Stimulated activated CD4-positive, alpha-beta T cell treated with anti-CD3 and anti-CD28 coated beads, Interleukin-12 subunit alpha, Interleukin-12 subunit beta, amount 100 ng/mL, for 4 hours (primary cell): Measurements from ENCODE around the gene CALML5.

Experiments used
- DNase-seq: peaks from one replicate; pipeline ENCODE4 v3.0.0-alpha.2; 2020

Gene CALML5

DNA sequence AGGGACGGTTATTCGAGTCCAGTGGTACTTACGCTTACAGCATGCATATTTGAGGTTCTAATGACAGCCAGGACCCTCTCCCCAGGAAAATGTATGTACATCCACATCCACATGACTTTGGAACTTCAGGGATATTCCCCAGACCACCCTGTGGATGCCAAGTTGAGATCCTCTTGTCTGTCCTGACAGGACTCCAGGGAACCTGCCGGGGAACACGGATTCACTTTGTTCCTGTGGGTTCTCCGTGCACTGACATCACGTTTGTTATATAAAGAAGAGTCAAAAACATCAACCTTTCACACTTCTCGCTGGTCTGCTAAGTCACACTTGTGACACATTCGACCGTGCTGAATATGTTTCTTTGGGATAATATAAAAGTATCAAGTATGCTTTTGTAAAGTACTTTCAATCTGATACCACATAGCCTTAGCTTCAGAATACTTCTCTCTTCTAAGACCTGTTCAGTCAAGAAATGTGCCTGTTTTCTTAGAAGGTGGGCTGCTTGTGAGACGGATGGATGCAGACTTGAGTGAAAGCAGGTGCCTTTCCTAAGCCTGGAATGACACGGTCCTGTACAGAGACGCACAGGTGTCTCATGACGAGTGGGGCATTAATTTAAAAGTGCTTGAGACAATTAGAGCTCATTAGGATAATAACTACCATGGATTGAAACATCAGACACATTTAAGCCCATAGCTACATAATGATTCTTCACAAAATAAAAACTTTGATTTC, 38.7 kb downstream of the CALML5 start:
- DNase-seq, result no peak

DNA sequence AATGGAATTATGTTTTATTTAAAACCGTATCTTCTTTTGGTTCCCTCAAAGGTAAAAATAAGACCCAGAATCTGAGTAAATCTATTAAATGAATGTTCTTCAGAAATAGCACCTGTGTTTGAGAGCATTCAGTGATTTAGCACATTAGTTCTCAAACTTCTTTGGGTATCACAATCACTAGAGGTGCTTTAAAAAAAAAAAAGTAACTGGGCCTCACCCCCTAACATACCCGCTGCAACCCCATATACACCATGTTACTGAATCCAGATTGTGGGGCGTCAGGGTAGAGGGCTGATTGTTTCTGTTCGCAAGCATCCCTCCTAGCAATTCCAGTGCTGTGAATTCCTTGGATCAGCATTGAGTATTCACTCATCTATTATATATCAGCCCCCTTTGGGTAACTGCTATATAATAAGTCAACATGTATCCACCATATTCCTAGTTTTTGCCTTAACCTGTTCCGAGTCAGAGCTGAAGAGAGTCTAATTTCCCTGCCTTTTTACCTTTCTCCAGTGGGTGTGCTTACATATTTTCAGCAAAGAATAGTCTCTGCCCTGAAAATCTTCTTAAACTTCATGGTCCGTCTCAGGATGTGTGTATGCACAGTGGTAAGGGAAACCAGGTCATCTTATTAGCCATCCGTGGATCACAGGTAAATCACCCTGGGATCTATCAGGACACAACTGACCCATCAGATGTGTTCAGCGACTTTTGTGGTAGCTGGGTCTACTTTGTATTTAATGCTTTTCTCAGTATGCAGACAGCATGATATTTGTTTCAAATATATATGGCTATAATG, 40.2 kb downstream of the CALML5 start:
- no peak for DNase-seq

DNA sequence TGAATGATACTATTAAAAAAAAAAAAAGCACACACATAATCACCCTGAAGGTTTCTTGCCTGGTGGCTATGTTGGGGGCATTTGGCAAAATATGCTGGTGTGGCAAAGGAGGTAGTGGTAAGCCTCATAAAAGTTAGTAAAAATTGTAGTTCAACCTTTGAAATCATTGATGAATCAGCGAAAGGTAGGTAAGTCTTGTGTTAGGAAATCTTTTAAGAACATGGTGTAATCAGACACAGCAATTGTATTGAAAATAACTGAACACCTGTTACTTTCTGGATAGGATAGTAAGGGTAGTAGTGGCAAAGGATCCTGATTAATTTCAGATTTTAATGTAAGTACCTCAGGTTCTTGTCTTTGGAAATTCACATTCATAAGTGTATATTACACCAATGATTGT, 40.9 kb downstream of the CALML5 start:
- DNase-seq, result no peak

DNA sequence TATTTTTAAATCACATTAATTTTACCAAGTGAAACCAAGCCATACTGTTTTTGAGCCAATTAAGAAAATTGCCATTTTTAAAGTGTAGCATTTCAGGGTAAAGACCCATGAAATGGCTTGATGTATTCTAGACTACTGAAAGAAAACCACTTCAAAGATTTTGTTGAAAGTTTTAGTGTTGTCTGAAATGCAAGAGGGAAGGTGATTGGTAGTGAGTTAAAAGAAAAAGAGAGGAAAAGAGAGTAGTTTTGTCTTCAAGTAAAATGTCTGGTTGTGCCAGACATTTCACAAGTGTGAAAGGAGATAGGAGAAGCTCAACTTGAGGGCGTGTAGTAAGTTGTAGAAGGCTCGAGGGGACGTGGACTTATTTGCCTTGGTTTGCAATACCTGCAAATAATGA, 41.6 kb downstream of the CALML5 start:
- DNase-seq, result no peak

DNA sequence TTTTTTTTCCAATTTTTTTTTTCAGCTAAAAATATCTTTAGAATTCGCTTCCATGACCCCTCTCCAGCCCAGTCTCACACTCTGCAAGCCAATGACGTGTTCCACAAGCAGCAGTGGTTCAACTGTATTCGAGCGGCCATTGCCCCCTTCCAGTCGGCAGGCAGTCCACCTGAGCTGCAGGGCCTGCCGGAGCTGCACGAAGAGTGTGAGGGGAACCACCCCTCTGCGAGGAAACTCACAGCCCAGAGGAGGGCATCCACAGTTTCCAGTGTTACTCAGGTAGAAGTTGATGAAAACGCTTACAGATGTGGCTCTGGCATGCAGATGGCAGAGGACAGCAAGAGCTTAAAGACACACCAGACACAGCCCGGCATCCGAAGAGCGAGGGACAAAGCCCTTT, 42.8 kb downstream of the CALML5 start:
- no peak for DNase-seq

DNA sequence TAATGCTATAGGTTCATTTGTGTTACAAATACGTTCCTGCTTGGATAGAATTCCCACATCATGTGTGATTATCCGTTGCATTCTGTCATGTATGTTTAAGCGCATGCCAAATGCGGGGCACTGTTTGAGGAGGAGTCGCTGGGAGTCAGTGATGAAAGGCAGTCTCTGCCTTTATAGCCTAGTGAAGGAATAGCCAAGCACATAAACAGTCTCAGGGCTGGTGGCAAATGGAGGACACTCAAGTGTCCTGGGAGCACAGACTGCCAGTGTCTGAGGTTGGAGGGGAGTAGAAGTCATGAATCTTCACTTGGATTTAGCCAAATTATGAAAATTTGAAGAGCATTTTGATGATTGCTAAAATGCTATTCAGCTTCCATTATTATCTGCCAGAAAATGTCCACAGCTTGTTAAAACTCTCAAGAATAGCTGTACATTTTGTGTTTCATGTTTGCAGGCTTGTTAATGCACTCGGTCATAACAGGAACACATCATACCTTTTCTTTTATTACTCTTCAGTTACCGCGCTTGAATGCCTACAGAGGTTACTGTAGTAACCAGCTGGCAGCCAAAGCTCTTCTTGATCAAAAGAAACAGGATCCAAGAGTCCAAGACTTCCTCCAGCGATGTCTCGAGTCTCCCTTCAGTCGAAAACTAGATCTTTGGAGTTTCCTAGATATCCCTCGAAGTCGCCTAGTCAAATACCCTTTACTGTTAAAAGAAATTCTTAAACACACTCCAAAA, 45.5 kb downstream of the CALML5 start:
- no peak for DNase-seq

DNA sequence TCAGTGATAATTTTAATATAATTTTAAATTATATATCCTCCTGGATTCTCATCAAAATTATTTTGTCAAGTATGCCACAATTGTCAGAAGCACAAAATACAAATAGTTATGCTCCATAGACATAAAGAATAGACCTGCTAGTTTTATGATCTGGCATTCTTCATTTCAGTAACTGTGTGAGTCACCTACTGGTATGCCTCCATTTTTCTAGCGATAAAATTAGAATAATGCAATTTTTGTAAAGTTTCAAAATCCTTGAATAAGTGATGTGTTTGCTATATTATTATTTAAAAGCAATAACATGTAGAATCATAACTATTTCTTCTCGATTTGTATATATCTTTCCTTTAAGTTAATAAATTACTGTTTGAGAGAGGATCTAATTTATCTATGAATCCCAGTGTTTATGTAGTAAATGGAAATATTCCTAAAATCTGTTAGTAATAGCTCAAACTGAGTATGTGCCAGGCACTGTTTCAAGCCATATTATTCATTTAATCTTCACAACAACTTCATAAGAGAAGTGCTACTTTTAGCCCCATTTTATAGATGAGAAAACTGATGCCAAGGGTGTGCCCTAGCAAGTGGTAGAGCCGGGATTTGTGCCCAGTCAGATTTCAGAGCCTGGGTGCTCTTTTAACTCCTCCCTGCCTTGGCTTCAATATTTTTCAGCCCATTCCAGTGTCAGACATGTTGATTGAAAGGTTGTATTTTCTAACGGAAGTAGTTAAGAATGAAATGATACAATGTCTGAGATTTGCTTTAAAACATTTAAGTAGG, 48.6 kb downstream of the CALML5 start:
- DNase-seq, result no peak

DNA sequence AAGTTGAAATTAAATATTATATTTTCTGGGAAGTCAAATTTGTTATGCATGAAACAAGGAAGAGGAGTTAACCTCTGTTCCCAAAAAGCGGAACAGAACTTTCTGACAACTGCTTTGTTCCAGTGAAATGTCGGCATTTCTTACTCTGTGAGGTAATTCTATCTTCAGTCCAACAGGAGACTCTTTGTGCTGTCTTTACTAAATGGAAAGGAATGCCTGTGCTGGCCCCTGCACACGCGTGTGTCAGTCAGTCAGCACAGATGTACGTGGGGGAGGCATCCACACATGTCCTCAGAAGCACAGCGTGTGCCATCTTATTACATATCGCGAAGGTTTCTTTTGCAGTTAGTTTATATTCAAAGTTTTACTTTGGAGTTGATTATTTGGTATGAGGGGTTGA, 49.5 kb downstream of the CALML5 start:
- DNase-seq, result no peak

DNA sequence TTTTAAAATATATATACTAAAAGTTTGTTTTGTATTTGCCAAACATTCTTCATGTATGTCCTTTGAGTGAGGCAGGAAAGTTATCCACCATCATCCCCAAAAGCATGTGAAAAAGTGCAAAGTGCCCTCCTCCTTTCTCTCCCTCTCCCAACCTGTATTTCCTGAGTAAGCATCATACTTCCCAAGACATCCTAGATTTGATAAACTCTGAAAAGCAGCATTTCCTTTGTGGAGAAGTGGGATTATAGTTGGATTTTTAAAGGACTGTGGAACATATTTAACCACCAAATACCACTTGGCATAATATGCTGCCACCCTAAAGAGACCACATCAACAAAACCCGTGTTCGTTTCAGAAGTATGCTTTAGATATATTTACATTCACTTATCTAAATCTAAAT, 50.1 kb downstream of the CALML5 start:
- DNase-seq, result no peak
